HG03066 (cell line): ENCODE measurements around the gene HDAC10.

Source experiments
- ATAC-seq: cut with Tn5 transposase; IDR thresholded peaks from one replicate; pipeline ENCODE4 v1.9.1; 2021; ENCODE audit warnings: low read depth; ENCODE audit not compliant: unreplicated experiment

HDAC10 gene

GRCh38 chr22:50250555-50251476 is at the start of gene HDAC10:
HDAC10 (minus strand) TSS chr22:50251265; CDS start chr22:50251032, 233 bp downstream.
- no peak for ATAC-seq

DNA sequence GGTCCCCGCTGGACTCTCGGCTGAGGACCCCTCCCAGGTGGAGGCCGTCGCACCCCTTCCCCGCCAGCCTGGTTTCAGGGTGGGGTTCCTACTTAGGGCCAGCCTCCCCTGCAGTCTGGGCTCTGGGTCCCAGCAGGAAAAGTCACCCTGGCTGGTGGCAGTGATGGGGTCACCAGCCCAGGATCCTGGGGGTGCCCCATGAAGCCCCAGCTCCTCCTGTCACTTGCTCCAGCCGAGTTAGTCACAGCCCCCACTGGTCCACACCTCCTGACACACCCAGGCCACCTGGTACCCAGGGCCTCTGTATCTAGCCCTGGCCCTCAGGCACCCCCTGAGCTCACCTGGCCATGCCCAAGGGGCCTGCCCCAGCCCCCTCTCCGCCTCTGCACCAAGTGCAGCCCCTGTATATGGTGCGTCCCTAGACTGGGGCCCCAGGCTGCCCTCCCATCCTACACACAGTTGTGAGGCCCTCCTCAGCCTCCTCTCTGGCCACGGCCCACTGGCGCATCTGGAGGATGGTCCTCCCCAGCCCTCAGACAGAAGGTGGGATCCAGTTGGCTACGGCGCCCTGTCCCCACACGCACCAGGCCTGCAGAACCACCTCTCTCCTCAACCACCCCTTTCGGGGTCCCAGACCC is 49.7 kb upstream of the HDAC10 start:
- no peak for ATAC-seq

DNA sequence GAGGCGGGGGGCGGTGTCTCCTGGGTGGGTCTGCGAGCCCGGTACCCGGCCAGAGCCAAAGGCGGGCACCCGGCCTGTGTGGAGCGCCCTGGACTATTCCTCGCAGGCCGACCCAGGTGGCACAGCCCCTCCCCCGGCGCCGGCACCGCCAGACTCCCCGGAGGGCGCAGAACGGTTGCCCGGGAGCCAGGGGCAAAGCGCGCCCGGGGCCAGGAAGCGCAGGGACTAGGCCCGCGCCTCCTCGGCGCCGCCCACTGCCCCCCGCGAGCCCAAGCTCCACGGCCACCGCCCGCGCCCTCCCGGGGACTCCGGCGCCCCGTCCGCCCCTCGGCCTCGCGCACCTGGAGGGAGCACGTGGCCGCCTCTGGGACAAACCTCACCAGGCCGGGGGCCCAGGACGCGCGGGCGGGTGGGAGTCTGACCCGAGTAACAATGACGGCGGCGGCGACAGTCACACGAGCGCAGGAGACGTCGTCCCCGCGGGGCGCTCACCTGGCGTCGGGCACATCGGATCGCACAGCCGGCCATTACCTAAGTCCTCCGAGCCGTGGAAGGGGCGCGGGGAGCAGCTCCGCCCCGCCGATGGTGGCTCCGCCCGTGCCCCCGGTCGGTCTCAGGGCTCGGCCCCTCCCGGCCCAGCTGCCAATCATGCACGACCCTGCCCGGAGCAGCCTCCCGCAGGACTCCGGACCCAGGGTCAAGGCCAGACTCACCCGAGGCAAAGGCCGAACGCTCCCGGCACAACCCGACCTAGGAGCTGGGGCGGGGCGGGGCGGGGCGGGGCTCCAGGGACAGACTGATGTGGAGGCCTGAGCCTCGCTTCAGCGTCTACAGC is 48.9 kb upstream of the HDAC10 start:
- ATAC-seq: no peak

DNA sequence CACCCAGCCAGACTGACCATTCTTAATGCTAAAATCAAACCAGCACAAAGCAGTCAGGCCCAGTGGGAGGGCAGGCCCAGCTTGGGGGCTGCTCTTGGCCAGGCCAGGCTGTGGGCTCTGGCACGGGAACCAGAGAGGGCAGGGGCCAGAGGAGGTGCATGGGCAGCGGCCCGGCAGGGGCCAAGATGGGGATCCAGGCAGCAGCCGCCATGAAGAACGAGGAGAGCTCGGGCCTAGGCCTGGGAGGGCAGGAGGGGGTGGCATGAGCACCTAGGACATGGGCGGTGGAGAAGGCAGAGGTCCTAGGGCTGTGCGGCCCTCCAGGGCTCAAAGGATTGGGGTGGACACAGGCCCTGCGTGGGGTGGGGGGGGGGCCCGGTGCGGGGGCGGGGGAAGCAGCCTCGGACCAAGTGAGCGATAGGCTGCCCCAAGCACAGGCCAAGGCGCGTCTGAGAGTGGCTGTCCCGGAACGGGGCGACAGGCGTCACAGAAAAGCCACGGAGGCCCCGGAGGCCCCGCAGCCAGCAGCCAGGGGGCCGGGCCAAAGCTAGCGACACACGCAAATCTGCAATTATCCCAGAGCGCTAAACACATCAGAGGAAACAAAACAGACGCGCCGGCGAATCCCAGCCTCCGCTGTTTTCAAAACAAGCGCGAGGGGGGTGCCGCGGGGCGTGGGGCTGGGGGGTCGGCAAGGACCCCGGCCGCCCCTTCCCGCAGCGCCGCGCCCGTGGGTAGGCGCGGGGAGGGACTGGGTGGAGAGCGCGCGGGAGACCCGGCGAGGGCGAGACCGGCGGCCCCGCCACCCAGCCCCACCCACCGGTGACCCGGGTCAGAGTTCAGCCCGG is 48.1 kb upstream of the HDAC10 start:
- ATAC-seq: no peak

- no peak for ATAC-seq
These were observed 47.2 kb upstream of the HDAC10 start for GRCh38 chr22:50298266-50298637.

GRCh38 chr22:50297510-50298265 is 46.6 kb upstream of the HDAC10 start:
- no peak for ATAC-seq

GRCh38 chr22:50296658-50297490 is 45.8 kb upstream of the HDAC10 start:
- ATAC-seq: no peak

DNA sequence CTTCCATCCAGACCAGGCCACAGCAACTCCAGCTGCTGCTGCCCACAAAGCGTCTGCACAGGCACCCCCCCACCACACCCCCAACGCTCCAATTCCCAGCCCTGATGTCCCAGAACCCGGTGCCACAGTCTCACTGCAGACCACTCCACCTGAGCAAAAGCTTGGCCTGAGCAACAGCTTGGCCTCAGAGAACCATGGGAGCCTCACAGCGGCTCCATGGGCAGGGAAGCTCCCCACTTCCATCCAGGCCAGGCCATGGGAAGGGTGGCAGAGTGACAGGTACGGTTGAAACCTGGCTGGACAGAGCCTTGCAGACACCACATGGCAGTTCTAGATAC is 43.2 kb upstream of the HDAC10 start:
- no peak for ATAC-seq

GRCh38 chr22:50293441-50294318 is 42.6 kb upstream of the HDAC10 start:
- ATAC-seq: no peak

- no peak for ATAC-seq
These were observed 41.8 kb upstream of the HDAC10 start for GRCh38 chr22:50292643-50293440.

GRCh38 chr22:50289942-50290630 is 39.0 kb upstream of the HDAC10 start:
- no peak for ATAC-seq

- ATAC-seq: no peak
These were observed 38.3 kb upstream of the HDAC10 start for GRCh38 chr22:50289151-50289941.

GRCh38 chr22:50287731-50288130 is 36.7 kb upstream of the HDAC10 start:
- ATAC-seq: no peak

DNA sequence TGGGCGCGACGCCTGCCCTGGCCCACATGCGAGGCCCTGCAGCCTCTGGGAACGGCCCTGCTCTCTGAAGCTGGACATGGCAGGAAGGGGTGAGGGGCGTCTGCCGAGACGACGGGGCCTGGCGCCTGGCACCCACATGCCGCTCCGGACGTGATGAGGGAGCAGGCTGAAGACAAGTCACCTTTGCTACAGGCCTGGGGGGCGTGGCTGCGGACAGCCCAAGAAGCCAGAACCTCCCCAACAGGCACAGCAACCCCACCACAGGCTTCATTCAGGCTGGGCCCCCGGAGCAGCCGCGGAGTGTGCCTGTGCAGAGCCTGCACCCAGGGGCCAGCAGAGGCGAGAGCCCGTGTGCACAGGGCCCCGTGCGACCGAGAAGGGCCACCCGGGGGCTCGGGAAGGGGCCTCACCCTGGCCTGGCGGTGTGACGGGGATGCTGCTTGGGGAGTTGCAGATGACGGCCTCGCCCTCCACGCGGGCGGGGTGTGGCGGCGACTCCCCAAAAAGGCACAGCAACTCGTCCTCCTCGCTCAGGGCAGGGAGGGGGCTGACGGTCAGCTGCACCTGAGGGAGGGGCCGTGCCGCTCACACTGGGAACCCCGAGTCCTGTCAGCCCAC is 35.7 kb upstream of the HDAC10 start:
- no peak for ATAC-seq

DNA sequence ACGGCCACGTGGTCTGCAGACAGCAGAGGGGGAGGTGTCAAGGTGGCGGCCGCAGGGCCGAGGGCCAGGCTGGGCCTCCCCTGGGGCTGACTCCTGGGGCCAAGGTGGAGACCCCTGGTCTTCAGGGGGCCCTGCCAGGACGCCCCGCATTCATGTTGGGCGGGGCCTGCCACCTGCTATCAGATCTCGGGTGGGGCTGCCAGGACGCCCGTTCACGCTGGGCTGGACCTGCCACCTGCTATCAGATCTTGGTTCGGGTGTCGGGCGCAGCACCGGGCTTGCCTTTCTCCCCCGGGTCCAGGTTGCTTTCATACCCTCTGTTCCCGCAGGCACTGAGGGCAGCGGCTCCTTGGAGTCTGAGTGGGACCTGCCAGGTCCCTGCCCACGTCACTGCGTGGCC is 35.2 kb upstream of the HDAC10 start:
- no peak for ATAC-seq
